GM20000 (cell line): ENCODE measurements around the gene PHF23.

Experiments
- DNase-seq: peaks from one replicate; pipeline ENCODE4 v3.0.0; 2012; ENCODE audit warnings: low spot score
- CTCF ChIP-seq: IDR thresholded peaks from 2 replicates; pipeline ENCODE4 v1.5.1; 2012; ENCODE audit warnings: mild to moderate bottlenecking, control low read depth; ENCODE audit errors: extremely low read depth, missing control alignments

The PHF23 gene

GRCh38 chr17:7213895-7214299, 25.4 kb downstream of the PHF23 start:
- TF ChIP-seq CTCF: peak; percentile 22
- DNase-seq: peak; percentile 70

GRCh38 chr17:7211491-7212273, 27.6 kb downstream of the PHF23 start:
- no peak for DNase-seq
- no peak for TF ChIP-seq CTCF

- DNase-seq: no peak
- no peak for TF ChIP-seq CTCF
Measured at GRCh38 chr17:7208754-7209460, 30.4 kb downstream of the PHF23 start.

GRCh38 chr17:7208027-7208571, 31.2 kb downstream of the PHF23 start:
- no peak for TF ChIP-seq CTCF
- DNase-seq: no peak

GRCh38 chr17:7207120-7208001, 31.9 kb downstream of the PHF23 start:
- no peak for DNase-seq
- TF ChIP-seq CTCF: no peak

GRCh38 chr17:7205561-7205960, 33.7 kb downstream of the PHF23 start:
- DNase-seq: no peak
- TF ChIP-seq CTCF: no peak
